ENCODE measurements around the gene ARL5C.
"Not testable (repeated sequence)": the region's sequence is repeated elsewhere in the genome, so short reads cannot be mapped to it uniquely, and the experiment has no call there.

The ARL5C gene

GRCh38 chr17:39168503-39168902 is 2.5 kb upstream of the ARL5C start:
- ATAC-seq, result not testable (repeated sequence)

GRCh38 chr17:39167476-39167875 is 1.5 kb upstream of the ARL5C start:
- ATAC-seq, result no peak
- no peak for TF ChIP-seq RARB (CRISPR knock-in tag; IDR thresholded peaks at IDR 0.05)
- TF ChIP-seq ISL1 (CRISPR knock-in tag; IDR thresholded peaks at IDR 0.05), result no peak
- TF ChIP-seq TOX (CRISPR knock-in tag; IDR thresholded peaks at IDR 0.05; ENCODE audit: borderline replicate concordance), result no peak
- TF ChIP-seq PATZ1 (CRISPR knock-in tag; IDR thresholded peaks at IDR 0.05; ENCODE audit: borderline replicate concordance), result no peak
- TF ChIP-seq CSRNP3 (CRISPR knock-in tag; IDR thresholded peaks at IDR 0.05), result no peak
- TF ChIP-seq CSDC2 (CRISPR knock-in tag; IDR thresholded peaks at IDR 0.05), result no peak
- TF ChIP-seq ZNF565 (CRISPR knock-in tag; conservative IDR thresholded peaks at IDR 0.05; ENCODE audit: low read depth), result no peak
- TF ChIP-seq ZC3H10 (CRISPR knock-in tag; IDR thresholded peaks at IDR 0.05), result no peak
- no peak for TF ChIP-seq TCF4 (CRISPR knock-in tag; IDR thresholded peaks at IDR 0.05; ENCODE audit: borderline replicate concordance)
- no peak for TF ChIP-seq OSR1 (CRISPR knock-in tag; IDR thresholded peaks at IDR 0.05)
- no peak for TF ChIP-seq ESRRG (CRISPR knock-in tag; IDR thresholded peaks at IDR 0.05)
- no peak for TF ChIP-seq ZFP30 (CRISPR knock-in tag; IDR thresholded peaks at IDR 0.05)
- TF ChIP-seq PPARA (CRISPR knock-in tag; IDR thresholded peaks at IDR 0.05; ENCODE audit: borderline replicate concordance), result no peak

GRCh38 chr17:39166437-39167335 is 725 bp upstream of the ARL5C start:
- TF ChIP-seq RARB (CRISPR knock-in tag; IDR thresholded peaks at IDR 0.05), result no peak
- TF ChIP-seq ZNF8 (CRISPR knock-in tag; IDR thresholded peaks at IDR 0.05), result no peak
- TF ChIP-seq ISL1 (CRISPR knock-in tag; IDR thresholded peaks at IDR 0.05), result no peak
- no peak for TF ChIP-seq ZFP30 (CRISPR knock-in tag; IDR thresholded peaks at IDR 0.05)
- ATAC-seq, result no peak

- ATAC-seq, result no peak; the same call in 1 of the 3 replicates
- no peak for TF ChIP-seq CSDC2 (CRISPR knock-in tag; IDR thresholded peaks at IDR 0.05)
- no peak for TF ChIP-seq ZNF565 (CRISPR knock-in tag; conservative IDR thresholded peaks at IDR 0.05; ENCODE audit: low read depth)
- no peak for TF ChIP-seq POU6F1 (CRISPR knock-in tag; IDR thresholded peaks at IDR 0.05; ENCODE audit: borderline replicate concordance, low read depth)
- TF ChIP-seq ISL1 (CRISPR knock-in tag; IDR thresholded peaks at IDR 0.05), result no peak
- TF ChIP-seq ESRRG (CRISPR knock-in tag; IDR thresholded peaks at IDR 0.05), result no peak
- no peak for TF ChIP-seq ZNF70 (CRISPR knock-in tag; IDR thresholded peaks at IDR 0.05)
- TF ChIP-seq SNAI2 (CRISPR knock-in tag; IDR thresholded peaks at IDR 0.05), result no peak
- no peak for TF ChIP-seq CSRNP3 (CRISPR knock-in tag; IDR thresholded peaks at IDR 0.05)
- TF ChIP-seq RARB (CRISPR knock-in tag; IDR thresholded peaks at IDR 0.05), result no peak
- TF ChIP-seq PPARA (CRISPR knock-in tag; IDR thresholded peaks at IDR 0.05; ENCODE audit: borderline replicate concordance), result no peak
- no peak for TF ChIP-seq CREB5 (CRISPR knock-in tag; IDR thresholded peaks at IDR 0.05; ENCODE audit: low read depth)
- TF ChIP-seq TSHZ2 (CRISPR knock-in tag; IDR thresholded peaks at IDR 0.05), result no peak
- no peak for TF ChIP-seq ARNTL (CRISPR knock-in tag; IDR thresholded peaks at IDR 0.05; ENCODE audit: borderline replicate concordance, low read depth)
- no peak for TF ChIP-seq TOX (CRISPR knock-in tag; IDR thresholded peaks at IDR 0.05; ENCODE audit: borderline replicate concordance)
- no peak for TF ChIP-seq ZFP30 (CRISPR knock-in tag; IDR thresholded peaks at IDR 0.05)
- no peak for TF ChIP-seq BACH2 (CRISPR knock-in tag; IDR thresholded peaks at IDR 0.05; ENCODE audit: borderline replicate concordance)
- no peak for TF ChIP-seq GLIS3 (CRISPR knock-in tag; IDR thresholded peaks at IDR 0.05)
- TF ChIP-seq TCF4 (CRISPR knock-in tag; IDR thresholded peaks at IDR 0.05; ENCODE audit: borderline replicate concordance), result no peak
Observed at GRCh38 chr17:39165178-39165840, 652 bp downstream of the ARL5C start.
